Loucy (cell line): ENCODE data around the gene CBX4.

ENCODE experiments used
- H2AFZ ChIP-seq: fragments of 200-600 bp; sonication (generic); 2 replicates; pipeline ENCODE4 v1.6.0; 2016; ENCODE audit warnings: antibody characterized with exemption, mild to moderate bottlenecking, low read length, moderate library complexity
- H3F3A ChIP-seq: fragments of 200-600 bp; 2 replicates; pipeline ENCODE4 v1.6.0; 2016; ENCODE audit warnings: antibody characterized with exemption, low read depth, mild to moderate bottlenecking
- H3K27me3 ChIP-seq: fragments of 200-600 bp; sonication (generic); 2 replicates; pipeline ENCODE4 v1.6.1; 2014; ENCODE audit warnings: low read length, mild to moderate bottlenecking; ENCODE audit not compliant: insufficient read depth, poor library complexity, severe bottlenecking
- H3K36me3 ChIP-seq: fragments of 200-600 bp; sonication (generic); 2 replicates; pipeline ENCODE4 v1.6.1; 2016; ENCODE audit warnings: low read length; ENCODE audit not compliant: insufficient read depth
- H3K4me1 ChIP-seq: fragments of 200-600 bp; sonication (generic); 2 replicates; pipeline ENCODE4 v1.5.1; 2014; ENCODE audit warnings: low read length, mild to moderate bottlenecking; ENCODE audit not compliant: insufficient read depth, poor library complexity, severe bottlenecking
- H3K4me2 ChIP-seq: fragments of 200-600 bp; sonication (generic); 2 replicates; pipeline ENCODE4 v1.6.0; 2014; ENCODE audit warnings: antibody characterized with exemption, low read length, low read depth, mild to moderate bottlenecking; ENCODE audit not compliant: poor library complexity, severe bottlenecking
- H3K4me3 ChIP-seq: fragments of 200-600 bp; sonication (generic); 2 replicates; pipeline ENCODE4 v1.5.1; 2014; ENCODE audit warnings: low read length, mild to moderate bottlenecking, mixed read lengths; ENCODE audit not compliant: poor library complexity, severe bottlenecking
- H3K79me2 ChIP-seq: fragments of 200-600 bp; sonication (generic); 2 replicates; pipeline ENCODE4 v1.6.1; 2014; ENCODE audit warnings: low read length; ENCODE audit not compliant: insufficient read depth
- H3K9ac ChIP-seq: fragments of 200-600 bp; sonication (generic); 2 replicates; pipeline ENCODE4 v1.6.0; 2014; ENCODE audit warnings: mild to moderate bottlenecking, low read depth, low read length, moderate library complexity; ENCODE audit not compliant: poor library complexity, severe bottlenecking
- H3K9me2 ChIP-seq: fragments of 200-600 bp; sonication (generic); replicated peaks from 2 replicates; pipeline ENCODE4 v1.6.1; 2016; ENCODE audit warnings: low read depth, low read length, mixed read lengths
- H3K9me3 ChIP-seq: fragments of 200-600 bp; sonication (generic); 2 replicates; pipeline ENCODE4 v1.6.1; 2014; ENCODE audit warnings: mild to moderate bottlenecking, antibody characterized with exemption, low read length, low read depth; ENCODE audit not compliant: insufficient read depth
- H4K20me1 ChIP-seq: fragments of 200-600 bp; sonication (generic); 2 replicates; pipeline ENCODE4 v1.6.0; 2014; ENCODE audit warnings: antibody characterized with exemption, low read length, mild to moderate bottlenecking; ENCODE audit not compliant: insufficient read depth, poor library complexity, severe bottlenecking
- EZH2phosphoT487 ChIP-seq: fragments of 200-600 bp; IDR thresholded peaks from 2 replicates; pipeline ENCODE4 v1.6.1; 2018; ENCODE audit warnings: antibody characterized with exemption, mild to moderate bottlenecking, moderate library complexity, borderline replicate concordance
- TF ChIP-seq, protein P1 (sequence below): fragments of 200-600 bp; sonication (generic); conservative IDR thresholded peaks from 2 replicates; pipeline ENCODE4 v1.5.1; 2014; ENCODE audit warnings: mild to moderate bottlenecking, antibody characterized with exemption, low read length

CBX4 gene

DNA sequence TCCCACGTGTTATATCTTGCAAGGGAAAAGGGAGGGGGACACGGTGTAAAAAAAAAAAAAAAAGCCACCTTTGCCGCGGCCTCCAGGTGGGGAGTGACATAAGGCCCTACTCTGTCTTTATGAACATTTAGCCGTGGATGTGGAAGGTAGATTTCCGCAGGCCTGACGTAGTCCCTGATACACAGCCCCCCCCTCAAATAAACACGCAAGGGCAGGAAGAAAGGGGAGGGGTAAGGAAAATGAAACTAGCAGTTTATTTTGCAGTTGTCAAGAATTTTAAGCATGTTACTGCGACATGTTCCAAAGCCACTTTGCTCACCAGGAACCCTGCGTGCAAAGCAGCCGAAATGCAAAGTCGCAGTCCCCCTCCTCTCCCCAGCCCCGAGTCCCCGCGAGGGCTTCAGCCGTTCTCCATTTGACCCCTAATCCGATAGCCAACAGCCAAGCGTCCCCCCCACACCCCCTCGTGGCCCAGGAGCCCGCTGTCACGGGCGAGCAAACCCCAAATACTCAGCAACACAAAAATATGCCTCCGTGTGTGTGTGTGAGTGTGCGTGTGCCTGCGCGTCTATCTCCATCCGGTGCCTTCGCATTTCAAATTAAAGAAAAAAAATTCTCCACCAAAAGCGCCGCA is 1.2 kb downstream of the CBX4 start:
- no peaks in the 10 kb centered on the region for H3K27me3 ChIP-seq
- peaks cover 13% of the 10 kb centered on the region; the same call in 1 of the 2 replicates for H3K36me3 ChIP-seq
- H3K4me2 ChIP-seq = peak overlapping the region; percentile 84
- peaks cover 41% of the 10 kb centered on the region for H3K4me1 ChIP-seq
- TF ChIP-seq, protein P1, sequence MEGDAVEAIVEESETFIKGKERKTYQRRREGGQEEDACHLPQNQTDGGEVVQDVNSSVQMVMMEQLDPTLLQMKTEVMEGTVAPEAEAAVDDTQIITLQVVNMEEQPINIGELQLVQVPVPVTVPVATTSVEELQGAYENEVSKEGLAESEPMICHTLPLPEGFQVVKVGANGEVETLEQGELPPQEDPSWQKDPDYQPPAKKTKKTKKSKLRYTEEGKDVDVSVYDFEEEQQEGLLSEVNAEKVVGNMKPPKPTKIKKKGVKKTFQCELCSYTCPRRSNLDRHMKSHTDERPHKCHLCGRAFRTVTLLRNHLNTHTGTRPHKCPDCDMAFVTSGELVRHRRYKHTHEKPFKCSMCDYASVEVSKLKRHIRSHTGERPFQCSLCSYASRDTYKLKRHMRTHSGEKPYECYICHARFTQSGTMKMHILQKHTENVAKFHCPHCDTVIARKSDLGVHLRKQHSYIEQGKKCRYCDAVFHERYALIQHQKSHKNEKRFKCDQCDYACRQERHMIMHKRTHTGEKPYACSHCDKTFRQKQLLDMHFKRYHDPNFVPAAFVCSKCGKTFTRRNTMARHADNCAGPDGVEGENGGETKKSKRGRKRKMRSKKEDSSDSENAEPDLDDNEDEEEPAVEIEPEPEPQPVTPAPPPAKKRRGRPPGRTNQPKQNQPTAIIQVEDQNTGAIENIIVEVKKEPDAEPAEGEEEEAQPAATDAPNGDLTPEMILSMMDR = no peak
- no peak for TF ChIP-seq EZH2phosphoT487
- no peaks in the 10 kb centered on the region for H3K9me2 ChIP-seq
- H3K79me2 ChIP-seq = peaks cover 81% of the 10 kb centered on the region
- H3K9ac ChIP-seq = peak overlapping the region; percentile 92
- peaks cover 56% of the 10 kb centered on the region for H4K20me1 ChIP-seq
- no peak overlapping the region for H2AFZ ChIP-seq
- peaks cover 4% of the 10 kb centered on the region; the same call in 1 of the 2 replicates for H3F3A ChIP-seq
- H3K4me3 ChIP-seq = peak overlapping the region; percentile 99
- no peaks in the 10 kb centered on the region for H3K9me3 ChIP-seq

DNA sequence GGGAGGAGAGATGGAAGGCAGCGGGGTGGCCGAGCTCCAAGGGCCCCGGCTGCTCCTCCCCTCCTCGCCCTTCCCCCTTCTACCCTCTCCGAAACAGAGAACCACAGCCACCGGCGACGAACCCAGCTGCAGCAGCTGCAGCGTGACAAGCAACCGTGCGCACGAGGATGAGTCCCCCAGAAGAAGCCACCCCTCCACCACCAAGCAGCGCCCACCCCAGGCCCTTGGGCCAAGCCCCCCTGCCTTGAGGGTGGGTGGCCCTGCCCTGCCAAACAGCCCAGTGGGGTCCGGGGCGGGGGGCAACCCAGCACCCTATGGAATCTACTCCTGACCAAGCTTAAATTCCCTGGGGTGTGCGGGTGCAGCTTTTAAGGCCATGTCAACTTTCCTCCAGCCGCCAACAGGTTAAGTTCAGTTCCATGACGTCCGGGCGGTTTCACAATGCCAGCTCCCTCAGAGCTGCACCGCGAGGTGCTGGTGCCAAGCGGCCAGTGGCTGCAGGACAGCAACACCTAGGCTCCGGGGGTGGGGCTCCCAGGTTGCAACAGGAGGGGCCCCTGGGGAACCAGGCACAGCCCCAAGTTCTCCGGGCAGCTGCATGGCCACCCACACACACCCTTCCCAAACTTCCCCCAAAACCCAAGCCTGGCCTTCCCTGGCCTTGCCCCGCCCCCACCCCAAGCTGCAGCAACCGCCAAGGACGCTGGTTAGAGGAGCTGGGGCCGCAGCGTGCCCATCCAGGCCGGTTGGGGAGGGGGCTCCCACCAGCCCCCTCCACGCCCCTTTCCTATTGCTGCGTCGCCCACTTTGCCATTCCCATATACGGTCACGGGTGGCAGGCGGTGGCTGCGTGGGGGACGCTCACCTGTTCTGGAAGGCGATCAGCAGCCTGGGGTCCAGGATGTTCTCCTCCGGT is 2.0 kb downstream of the CBX4 start:
- no peak for TF ChIP-seq EZH2phosphoT487
- TF ChIP-seq, protein P1 = no peak; the same call in 1 of the 2 replicates
- Histone ChIP-seq H3K4me2 (peak overlapping the region; percentile 84), H4K20me1 (peaks cover 64% of the 10 kb centered on the region), H3K4me3 (peak overlapping the region; percentile 99), H3K27me3 (no peaks in the 10 kb centered on the region), H3K36me3 (peaks cover 15% of the 10 kb centered on the region; the same call in 1 of the 2 replicates), H3K4me1 (peaks cover 38% of the 10 kb centered on the region), H3K79me2 (peaks cover 85% of the 10 kb centered on the region), H3K9ac (peak overlapping the region; percentile 92), H3F3A (peaks cover 4% of the 10 kb centered on the region; the same call in 1 of the 2 replicates), H3K9me2 (no peaks in the 10 kb centered on the region), H3K9me3 (no peaks in the 10 kb centered on the region), H2AFZ (no peak overlapping the region)

DNA sequence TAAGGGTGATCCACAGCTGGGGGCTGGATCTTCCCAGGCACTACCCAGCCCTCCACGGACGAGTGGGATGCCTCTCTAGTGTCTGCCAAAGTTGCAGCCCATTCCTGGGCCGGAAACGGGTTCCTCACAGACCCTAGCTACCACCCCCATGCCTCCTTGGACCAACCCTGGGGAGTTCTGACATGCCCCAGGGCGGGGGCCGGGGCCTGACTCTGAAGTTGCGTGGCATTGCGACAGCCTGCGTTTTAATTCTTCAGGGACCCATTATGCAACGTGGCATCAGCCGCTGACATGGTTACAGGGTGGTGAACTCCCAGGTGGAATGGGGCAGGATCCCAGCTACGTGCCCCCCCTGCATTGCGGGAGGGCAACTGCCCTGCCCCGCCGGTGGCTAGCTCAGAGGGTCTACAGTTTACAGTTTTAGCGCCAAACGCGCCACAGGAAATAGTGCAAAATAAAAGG is 2.7 kb downstream of the CBX4 start:
- Histone ChIP-seq H3K36me3 (peaks cover 15% of the 10 kb centered on the region; the same call in 1 of the 2 replicates), H3K9me2 (no peaks in the 10 kb centered on the region), H3K9ac (peak overlapping the region; percentile 92), H3K9me3 (no peaks in the 10 kb centered on the region), H3K27me3 (no peaks in the 10 kb centered on the region), H3K4me2 (peak overlapping the region; percentile 84), H4K20me1 (peaks cover 70% of the 10 kb centered on the region), H3K4me1 (peaks cover 31% of the 10 kb centered on the region), H3K79me2 (peaks cover 87% of the 10 kb centered on the region), H3F3A (peaks cover 4% of the 10 kb centered on the region; the same call in 1 of the 2 replicates), H3K4me3 (peak overlapping the region; percentile 99), H2AFZ (no peak overlapping the region)
- TF ChIP-seq, protein P1 = no peak
- no peak for TF ChIP-seq EZH2phosphoT487
